ENCODE measurements around the gene GPR162. TPM values are rescaled to one million over a fixed set of nuclear protein-coding genes. Genes with fewer than 3 reads are reported as not detected.

GPR162 gene
- total and polyA plus RNA-seq, 8 donors, result 0.41 to 8.8 (median 1.5) TPM

DNA sequence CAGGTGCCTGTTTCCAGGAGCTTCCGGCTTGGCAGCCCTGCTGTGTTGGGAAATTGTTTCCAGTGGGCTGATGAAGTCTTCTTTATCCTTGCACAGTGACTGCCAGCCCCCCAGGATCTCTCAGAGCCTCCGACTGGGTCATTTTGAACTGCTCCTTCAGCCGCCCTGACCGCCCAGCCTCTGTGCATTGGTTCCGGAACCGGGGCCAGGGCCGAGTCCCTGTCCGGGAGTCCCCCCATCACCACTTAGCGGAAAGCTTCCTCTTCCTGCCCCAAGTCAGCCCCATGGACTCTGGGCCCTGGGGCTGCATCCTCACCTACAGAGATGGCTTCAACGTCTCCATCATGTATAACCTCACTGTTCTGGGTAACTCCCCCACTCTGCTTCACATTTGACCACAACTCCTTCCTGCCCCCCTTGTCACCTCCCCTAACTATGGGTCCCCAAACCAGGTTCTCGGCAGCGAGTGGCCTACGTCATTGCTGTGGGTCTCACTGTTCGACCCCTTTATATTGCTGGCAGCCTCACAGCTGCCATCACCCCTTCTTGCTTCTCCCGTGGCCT is 47.0 kb upstream of the GPR162 start:
- ATAC-seq (no peak), FAIRE-seq (no peak), DNase-seq (no peak)
- Histone ChIP-seq H3K4me1 (peaks cover 0 to 6% (median 0%) of the 10 kb centered on the region in 3 donors), H3K4me3 (no peak overlapping the region), H3K27me3 (no peaks in the 10 kb centered on the region), H3K9me3 (no peaks in the 10 kb centered on the region), H3K36me3 (no peaks in the 10 kb centered on the region), H3K27ac (no peak overlapping the region)
- WGBS, 2 donors, result 88 to 91% methylated on average over 15 of the region's 15 CpGs
- TF ChIP-seq, protein P1, sequence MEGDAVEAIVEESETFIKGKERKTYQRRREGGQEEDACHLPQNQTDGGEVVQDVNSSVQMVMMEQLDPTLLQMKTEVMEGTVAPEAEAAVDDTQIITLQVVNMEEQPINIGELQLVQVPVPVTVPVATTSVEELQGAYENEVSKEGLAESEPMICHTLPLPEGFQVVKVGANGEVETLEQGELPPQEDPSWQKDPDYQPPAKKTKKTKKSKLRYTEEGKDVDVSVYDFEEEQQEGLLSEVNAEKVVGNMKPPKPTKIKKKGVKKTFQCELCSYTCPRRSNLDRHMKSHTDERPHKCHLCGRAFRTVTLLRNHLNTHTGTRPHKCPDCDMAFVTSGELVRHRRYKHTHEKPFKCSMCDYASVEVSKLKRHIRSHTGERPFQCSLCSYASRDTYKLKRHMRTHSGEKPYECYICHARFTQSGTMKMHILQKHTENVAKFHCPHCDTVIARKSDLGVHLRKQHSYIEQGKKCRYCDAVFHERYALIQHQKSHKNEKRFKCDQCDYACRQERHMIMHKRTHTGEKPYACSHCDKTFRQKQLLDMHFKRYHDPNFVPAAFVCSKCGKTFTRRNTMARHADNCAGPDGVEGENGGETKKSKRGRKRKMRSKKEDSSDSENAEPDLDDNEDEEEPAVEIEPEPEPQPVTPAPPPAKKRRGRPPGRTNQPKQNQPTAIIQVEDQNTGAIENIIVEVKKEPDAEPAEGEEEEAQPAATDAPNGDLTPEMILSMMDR (IDR thresholded peaks at IDR 0.05), result no peak
- intact Hi-C loops (cut with DNase I), result no loop called here

DNA sequence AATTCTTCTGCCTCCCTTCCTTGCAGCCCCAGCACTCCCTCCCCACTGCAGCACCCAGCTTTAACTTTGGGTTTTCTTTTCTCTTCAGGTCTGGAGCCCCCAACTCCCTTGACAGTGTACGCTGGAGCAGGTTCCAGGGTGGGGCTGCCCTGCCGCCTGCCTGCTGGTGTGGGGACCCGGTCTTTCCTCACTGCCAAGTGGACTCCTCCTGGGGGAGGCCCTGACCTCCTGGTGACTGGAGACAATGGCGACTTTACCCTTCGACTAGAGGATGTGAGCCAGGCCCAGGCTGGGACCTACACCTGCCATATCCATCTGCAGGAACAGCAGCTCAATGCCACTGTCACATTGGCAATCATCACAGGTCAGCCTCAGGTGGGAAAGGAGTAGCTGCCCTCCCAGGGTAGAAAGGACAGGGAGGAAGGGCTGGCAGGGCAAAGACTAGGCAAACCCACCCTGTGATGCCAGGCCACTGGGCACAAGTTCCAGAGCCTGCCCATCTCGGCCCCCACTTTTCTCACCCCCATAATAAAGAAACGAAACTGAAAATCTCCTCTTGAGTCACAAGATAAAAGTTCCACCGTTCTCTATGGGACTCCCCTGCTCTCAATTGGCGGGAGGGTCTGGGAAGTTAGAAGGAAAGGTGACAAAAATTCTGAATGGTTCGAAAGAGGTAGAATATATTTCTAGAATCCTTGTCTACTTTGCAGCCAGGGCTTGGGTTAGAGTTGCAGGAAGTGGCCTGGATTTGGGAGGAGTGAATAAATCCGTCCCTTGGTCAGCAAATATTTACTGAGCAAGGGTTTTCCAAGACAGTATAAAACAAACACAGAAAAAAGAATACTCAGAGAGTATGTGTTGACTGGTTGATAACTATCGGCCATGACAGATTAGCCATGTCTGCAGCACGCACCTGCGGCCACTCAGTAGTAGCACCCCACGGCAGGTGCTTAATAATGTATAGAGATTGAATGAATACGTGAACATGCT is 46.1 kb upstream of the GPR162 start:
- TF ChIP-seq, protein P1 (IDR thresholded peaks at IDR 0.05), result no peak
- H3K36me3 ChIP-seq, result no peaks in the 10 kb centered on the region
- no peaks in the 10 kb centered on the region for H3K27me3 ChIP-seq
- no peak overlapping the region for H3K4me3 ChIP-seq
- no peak overlapping the region for H3K27ac ChIP-seq
- ATAC-seq (no peak), DNase-seq (no peak), FAIRE-seq (no peak)
- intact Hi-C loops (cut with DNase I), result no loop called here
- H3K4me1 ChIP-seq, result peaks cover 0 to 6% (median 0%) of the 10 kb centered on the region in 3 donors
- WGBS, 2 donors, result 64 to 65% methylated on average over 16 of the region's 16 CpGs
- no peaks in the 10 kb centered on the region for H3K9me3 ChIP-seq

DNA sequence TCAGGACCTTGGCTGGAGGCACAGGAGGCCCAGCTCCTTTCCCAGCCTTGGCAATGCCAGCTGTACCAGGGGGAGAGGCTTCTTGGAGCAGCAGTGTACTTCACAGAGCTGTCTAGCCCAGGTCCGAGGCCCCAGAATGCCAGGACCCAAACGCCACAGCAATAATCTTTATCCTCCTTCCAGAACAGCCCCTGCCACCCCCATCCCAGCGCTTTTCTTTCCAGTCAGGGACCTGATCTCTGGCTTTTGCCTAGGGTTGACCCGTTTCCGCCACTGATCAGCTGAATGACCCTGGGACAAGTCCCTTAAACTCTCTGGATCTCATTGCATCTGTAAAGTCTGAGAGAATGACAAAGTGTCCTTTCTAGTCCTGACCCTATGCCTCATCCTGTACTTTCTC is 44.2 kb upstream of the GPR162 start:
- TF ChIP-seq, protein P1 (IDR thresholded peaks at IDR 0.05), result no peak
- no peak for ATAC-seq
- Histone ChIP-seq H3K4me1 (peaks cover 0 to 6% (median 0%) of the 10 kb centered on the region in 3 donors), H3K27me3 (no peaks in the 10 kb centered on the region), H3K4me3 (no peak overlapping the region), H3K9me3 (no peaks in the 10 kb centered on the region), H3K36me3 (no peaks in the 10 kb centered on the region), H3K27ac (no peak overlapping the region)
- intact Hi-C loops (cut with DNase I), result no loop called here
- no peak for FAIRE-seq
- 85 to 93% methylated on average over 5 of the region's 5 CpGs for WGBS, 2 donors
- DNase-seq, result no peak

DNA sequence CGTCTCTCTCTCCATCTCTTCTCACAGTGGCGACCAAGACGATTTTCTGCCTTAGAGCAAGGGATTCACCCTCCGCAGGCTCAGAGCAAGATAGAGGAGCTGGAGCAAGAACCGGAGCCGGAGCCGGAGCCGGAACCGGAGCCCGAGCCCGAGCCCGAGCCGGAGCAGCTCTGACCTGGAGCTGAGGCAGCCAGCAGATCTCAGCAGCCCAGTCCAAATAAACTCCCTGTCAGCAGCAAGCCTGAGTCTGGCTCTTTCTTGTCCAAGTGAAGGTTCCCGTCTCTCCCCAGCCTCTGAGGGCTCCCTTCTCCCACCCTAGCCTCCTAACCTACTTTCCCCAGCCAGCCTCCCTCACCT is 43.4 kb upstream of the GPR162 start:
- intact Hi-C loops (cut with DNase I), result no loop called here
- DNase-seq, result peak in 1 of 6 donors; percentile 33
- Histone ChIP-seq H3K4me3 (peak overlapping the region in 2 of 4 donors; percentile 27 to 47), H3K36me3 (no peaks in the 10 kb centered on the region), H3K27me3 (no peaks in the 10 kb centered on the region), H3K27ac (peak overlapping the region in 1 of 4 donors; percentile 44), H3K9me3 (no peaks in the 10 kb centered on the region), H3K4me1 (peaks cover 0 to 6% (median 0%) of the 10 kb centered on the region in 3 donors)
- TF ChIP-seq, protein P1 (IDR thresholded peaks at IDR 0.05), result no peak
- ATAC-seq, result peak; percentile 41 to 57 (median 47)
- 20 to 30% methylated on average over 14 of the region's 14 CpGs for WGBS, 2 donors
- FAIRE-seq, result no peak
